LoVo (cell line): ENCODE results near the gene EIF2AK3.

Experiments
- DNase-seq: peaks from one replicate; pipeline ENCODE4 v3.0.0-alpha.2; 2016; ENCODE audit warnings: low spot score

Gene EIF2AK3

DNA sequence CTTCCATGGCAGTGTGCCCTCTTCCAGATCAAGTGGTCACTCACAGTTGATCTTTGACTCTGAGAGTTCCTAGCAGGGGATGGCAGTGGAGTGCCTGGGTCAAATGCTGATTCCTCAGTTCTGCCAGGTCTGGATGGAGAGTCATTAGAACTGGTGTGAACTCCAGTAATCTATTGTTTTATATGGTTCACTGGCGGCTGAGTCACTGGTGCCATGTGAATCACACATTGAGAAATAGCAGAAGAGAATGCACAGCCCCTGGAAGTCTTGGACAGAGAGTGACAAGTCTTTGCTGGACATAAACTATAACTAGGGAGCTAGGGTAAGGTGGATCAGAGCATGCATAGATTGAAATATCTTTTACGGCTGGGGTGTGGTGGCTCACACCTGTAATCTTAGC, 86.9 kb downstream of the EIF2AK3 start:
- no peak for DNase-seq

DNA sequence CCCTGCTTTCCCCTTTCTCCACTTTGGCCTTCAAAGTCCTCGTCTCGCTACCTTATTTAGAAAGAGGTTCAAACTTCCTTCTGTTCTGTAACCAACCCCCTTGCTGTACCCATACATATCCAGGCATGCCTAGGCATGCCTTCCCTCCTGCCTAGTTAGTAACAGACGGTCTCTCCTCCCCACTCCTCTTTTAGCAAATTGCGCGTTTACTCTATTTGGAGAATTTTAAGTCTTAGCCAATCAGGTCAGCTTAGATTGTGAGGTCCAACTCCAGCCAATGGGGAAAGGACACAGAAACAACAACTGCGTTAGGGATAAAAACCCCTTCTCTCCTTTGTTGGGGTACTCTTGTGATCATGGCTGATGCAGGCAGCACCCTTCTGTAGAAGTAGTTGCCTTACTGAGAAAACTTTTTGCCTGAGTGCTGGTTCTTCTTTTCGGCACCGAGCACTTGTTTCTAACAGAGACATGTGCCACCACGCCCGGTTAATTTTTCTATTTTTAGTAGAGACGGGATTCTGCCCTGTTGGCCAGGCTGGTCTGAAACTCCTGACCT, 88.8 kb downstream of the EIF2AK3 start:
- DNase-seq, result no peak

DNA sequence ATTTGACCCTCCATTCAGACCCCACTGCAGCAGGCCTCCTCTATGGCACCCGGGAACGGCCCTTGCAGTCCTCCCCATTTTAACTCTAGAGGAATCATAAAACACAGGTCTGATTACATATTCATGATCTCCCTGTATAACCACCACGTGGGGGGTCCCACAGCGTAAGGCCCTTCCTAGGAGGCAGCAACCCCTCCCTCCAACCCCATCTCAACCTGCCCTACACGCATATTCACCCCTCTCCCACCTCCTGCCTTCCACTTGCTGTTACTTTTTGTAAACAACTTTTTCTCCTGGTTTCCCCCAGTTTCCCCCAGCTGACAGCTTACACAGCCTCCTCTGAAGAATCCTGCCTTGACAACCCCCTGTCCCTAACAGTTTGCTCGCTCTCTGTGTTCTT, 89.6 kb downstream of the EIF2AK3 start:
- DNase-seq, result no peak

DNA sequence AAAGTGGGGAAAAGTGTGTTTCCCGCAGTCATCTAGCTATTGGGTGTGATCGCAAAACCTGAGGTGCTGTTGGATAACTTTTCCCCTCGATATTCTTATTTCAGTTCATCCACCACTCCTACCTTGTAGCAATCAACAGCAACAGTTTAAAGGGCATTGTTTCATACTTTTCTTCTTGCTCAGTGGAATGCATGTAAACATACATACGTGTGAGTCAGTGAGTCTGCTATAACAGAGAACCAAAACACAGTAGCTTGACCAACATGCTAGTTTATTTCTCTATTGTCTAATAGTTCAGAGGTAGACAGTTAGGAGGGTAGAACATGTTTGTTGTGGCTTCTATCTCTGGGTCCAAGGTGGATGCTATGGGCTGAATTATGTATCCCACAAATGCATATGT, 97.2 kb downstream of the EIF2AK3 start:
- DNase-seq, result no peak

DNA sequence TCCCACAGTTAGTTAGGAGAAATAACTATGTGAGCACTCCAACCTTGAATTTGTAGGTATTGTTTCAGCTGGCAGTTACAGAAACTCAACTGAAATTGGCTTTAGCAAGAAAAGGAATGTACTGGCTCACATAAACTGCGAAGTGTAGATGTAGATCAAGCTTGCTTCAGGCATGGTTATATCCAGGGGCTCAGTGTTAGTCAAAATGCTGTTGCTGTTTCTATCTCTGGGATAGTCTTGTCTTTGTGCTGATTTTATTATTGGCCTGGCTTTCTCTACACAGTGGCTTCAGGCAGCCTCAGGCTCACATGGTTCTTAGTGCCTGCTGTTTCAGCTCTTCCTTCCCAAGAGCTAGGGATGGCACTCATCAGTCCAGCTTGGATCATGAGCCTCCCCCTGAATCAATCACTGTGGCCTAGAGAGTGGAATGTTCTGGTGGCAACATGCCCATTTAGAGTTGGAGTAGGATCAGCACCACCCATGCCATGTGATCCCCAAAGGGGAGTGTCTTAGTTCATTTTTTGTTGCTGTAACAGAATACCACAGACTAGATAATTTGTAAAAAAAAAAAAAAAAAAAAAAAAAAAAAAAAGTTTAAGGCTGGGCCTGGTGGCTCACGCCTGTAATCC, 105.7 kb downstream of the EIF2AK3 start:
- DNase-seq, result no peak

DNA sequence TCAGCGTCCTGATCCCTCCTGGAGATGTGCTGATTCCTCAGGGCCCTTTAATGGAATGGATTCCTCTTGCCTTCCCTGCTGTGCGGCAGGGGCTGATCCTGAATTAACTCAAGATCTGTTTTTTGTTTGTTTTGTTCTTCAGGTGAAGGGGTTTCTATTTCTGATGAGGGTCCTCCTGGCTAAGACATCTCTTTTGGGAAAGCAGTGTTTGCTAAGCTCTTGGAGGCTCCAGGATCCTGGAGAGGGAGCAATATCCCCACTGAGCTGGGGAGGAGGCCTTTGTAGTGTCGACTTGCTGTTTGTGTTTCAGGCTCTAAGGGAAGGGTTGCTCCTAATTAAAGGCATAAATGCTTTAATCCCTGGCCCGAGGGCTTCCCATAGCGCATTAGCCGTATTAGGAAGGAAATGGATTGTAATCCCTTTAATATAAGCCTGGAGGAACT, 109.5 kb downstream of the EIF2AK3 start:
- no peak for DNase-seq
